ENCODE measurements around the gene KCNG4.
"Not testable (repeated sequence)": the region's sequence is repeated elsewhere in the genome, so short reads cannot be mapped to it uniquely, and the experiment has no call there.

The KCNG4 gene

GRCh38 chr16:84232969-84233368 is 6.8 kb downstream of the KCNG4 start:
- no peak for DNase-seq

GRCh38 chr16:84232060-84232459 is 7.8 kb downstream of the KCNG4 start:
- DNase-seq: no peak

- no peak for DNase-seq
Observed at GRCh38 chr16:84229471-84229870, 10.3 kb downstream of the KCNG4 start.

- no peak for DNase-seq
Observed at GRCh38 chr16:84228256-84228838, 11.5 kb downstream of the KCNG4 start.

GRCh38 chr16:84227548-84227947 is 12.3 kb downstream of the KCNG4 start:
- no peak for DNase-seq

- DNase-seq: no peak
Observed at GRCh38 chr16:84226026-84226425, 13.8 kb downstream of the KCNG4 start.

- DNase-seq: no peak
Observed at GRCh38 chr16:84225571-84225970, 14.2 kb downstream of the KCNG4 start.

GRCh38 chr16:84225126-84225525 is 14.7 kb downstream of the KCNG4 start:
- no peak for DNase-seq

- DNase-seq: no peak
Observed at GRCh38 chr16:84224554-84224953, 15.3 kb downstream of the KCNG4 start.

GRCh38 chr16:84223456-84223855 is 16.4 kb downstream of the KCNG4 start:
- no peak for DNase-seq

GRCh38 chr16:84220851-84221250 is 19.0 kb downstream of the KCNG4 start:
- no peak for DNase-seq

GRCh38 chr16:84218956-84219355 is 20.9 kb downstream of the KCNG4 start:
- DNase-seq: no peak

- no peak for DNase-seq
Observed at GRCh38 chr16:84218176-84218823, 21.5 kb downstream of the KCNG4 start.

GRCh38 chr16:84216144-84216543 is 23.7 kb downstream of the KCNG4 start:
- DNase-seq: not testable (repeated sequence)

- DNase-seq: no peak
Observed at GRCh38 chr16:84215531-84215930, 24.3 kb downstream of the KCNG4 start.

GRCh38 chr16:84214451-84215066 is 25.3 kb downstream of the KCNG4 start:
- no peak for DNase-seq

GRCh38 chr16:84212631-84213030 is 27.2 kb downstream of the KCNG4 start:
- no peak for DNase-seq

GRCh38 chr16:84212154-84212553 is 27.7 kb downstream of the KCNG4 start:
- DNase-seq: no peak

GRCh38 chr16:84209989-84210388 is 29.8 kb downstream of the KCNG4 start:
- DNase-seq: no peak

GRCh38 chr16:84207879-84208278 is 31.9 kb downstream of the KCNG4 start:
- DNase-seq: no peak

- DNase-seq: no peak
Observed at GRCh38 chr16:84207251-84207650, 32.6 kb downstream of the KCNG4 start.

GRCh38 chr16:84205976-84206691 is 33.7 kb downstream of the KCNG4 start:
- no peak for DNase-seq

GRCh38 chr16:84205123-84205522 is 34.7 kb downstream of the KCNG4 start:
- not testable (repeated sequence) for DNase-seq

GRCh38 chr16:84204551-84204950 is 35.3 kb downstream of the KCNG4 start:
- not testable (repeated sequence) for DNase-seq

All from activated CD4-positive, alpha-beta T cell treated with anti-CD3 and anti-CD28 coated beads for 1 hour (primary cell).